Suprapubic skin (tissue), 4 donors: ENCODE measurements around the gene MED26.

Experiments
- POLR2A ChIP-seq, 2 donors: fragments of 450-650 bp; IDR thresholded peaks; one replicate each; pipeline ENCODE4 v1.6.1; 2017; ENCODE audit warnings: antibody characterized with exemption in 2 of 2, mild to moderate bottlenecking in 2 of 2, moderate library complexity in 2 of 2
- POLR2AphosphoS5 ChIP-seq, 3 donors: sonication (generic); formaldehyde crosslinking; IDR thresholded peaks; one replicate each; pipeline ENCODE4 v1.6.1; 2017; ENCODE audit warnings: antibody characterized with exemption in 3 of 3
- TF ChIP-seq, protein P1 (sequence below), 2 donors: fragments of 200-600 bp in 1 of 2; fragments of 450-650 bp in 1 of 2; sonication (generic) in 1 of 2; IDR thresholded peaks; one replicate each; pipeline ENCODE4 v1.5.1; 2016 to 2019; ENCODE audit warnings: antibody characterized with exemption in 2 of 2, mild to moderate bottlenecking in 1 of 2, moderate library complexity in 1 of 2

DNA sequence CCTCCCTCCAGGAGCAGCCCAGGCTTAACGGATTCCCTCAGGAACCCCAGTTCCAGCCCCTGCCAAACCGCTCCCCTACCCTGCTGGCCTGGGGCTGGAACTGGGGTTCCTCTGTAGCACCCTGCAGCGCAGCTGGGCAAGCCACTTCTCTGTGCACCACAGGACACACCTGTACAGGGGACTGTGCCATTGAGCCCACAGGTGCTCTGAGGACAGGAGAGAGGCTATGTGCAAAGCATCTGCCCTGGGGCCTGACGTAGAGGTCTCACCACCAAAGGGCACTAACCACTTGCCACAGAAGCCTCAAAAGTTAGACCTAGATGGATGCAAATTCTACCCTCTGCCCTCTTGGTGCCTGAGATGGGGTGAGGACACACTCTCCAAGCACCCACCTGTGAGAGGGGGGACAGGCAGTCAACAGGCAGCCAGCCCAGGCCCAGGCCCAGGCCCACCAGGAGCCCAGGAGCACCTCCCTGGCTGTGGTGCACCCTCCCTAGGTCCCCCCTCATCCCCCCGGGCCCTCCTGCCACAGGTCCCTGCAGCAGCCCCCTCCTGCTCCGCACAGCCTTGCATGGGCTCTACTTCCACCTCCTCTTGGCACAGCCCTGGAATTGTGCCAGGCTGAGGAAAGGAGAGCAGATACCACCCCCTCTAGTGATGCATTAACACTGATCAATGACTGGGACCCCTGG lies 28.2 kb downstream of the MED26 start:
- TF ChIP-seq, protein P1, sequence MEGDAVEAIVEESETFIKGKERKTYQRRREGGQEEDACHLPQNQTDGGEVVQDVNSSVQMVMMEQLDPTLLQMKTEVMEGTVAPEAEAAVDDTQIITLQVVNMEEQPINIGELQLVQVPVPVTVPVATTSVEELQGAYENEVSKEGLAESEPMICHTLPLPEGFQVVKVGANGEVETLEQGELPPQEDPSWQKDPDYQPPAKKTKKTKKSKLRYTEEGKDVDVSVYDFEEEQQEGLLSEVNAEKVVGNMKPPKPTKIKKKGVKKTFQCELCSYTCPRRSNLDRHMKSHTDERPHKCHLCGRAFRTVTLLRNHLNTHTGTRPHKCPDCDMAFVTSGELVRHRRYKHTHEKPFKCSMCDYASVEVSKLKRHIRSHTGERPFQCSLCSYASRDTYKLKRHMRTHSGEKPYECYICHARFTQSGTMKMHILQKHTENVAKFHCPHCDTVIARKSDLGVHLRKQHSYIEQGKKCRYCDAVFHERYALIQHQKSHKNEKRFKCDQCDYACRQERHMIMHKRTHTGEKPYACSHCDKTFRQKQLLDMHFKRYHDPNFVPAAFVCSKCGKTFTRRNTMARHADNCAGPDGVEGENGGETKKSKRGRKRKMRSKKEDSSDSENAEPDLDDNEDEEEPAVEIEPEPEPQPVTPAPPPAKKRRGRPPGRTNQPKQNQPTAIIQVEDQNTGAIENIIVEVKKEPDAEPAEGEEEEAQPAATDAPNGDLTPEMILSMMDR (IDR thresholded peaks at IDR 0.05) = no peak
- TF ChIP-seq POLR2A (IDR thresholded peaks at IDR 0.05) (no peak), POLR2AphosphoS5 (IDR thresholded peaks at IDR 0.05) (no peak)
